T-helper 1 cell treated with Interleukin-12 subunit alpha and Interleukin-12 subunit beta and Interleukin-4 antibody, amounts not matched to agents 30 ng/mL and 1 ng/mL, for 36 hours (primary cell): ENCODE data around the gene DCDC2B. TPM values are rescaled to one million over a fixed set of nuclear protein-coding genes. Genes with fewer than 3 reads are reported as not detected.
"Not testable (repeated sequence)": the region's sequence is repeated elsewhere in the genome, so short reads cannot be mapped to it uniquely, and the experiment has no call there.

Experiments used
- intact Hi-C: fragments of 100-400 bp; cut with micrococcal nuclease; formaldehyde crosslinking; loops from one replicate; pipeline ENCODE4 v1.15.1; 2024
- total RNA-seq: library from RNA; stranded (reverse); gene quantifications from 2 replicates; pipeline ENCODE4 v1.2.3, GENCODE V29; 2022

The DCDC2B gene
- total RNA-seq, result 0.22 TPM in 1 of 2 replicates, not detected in the other

DNA sequence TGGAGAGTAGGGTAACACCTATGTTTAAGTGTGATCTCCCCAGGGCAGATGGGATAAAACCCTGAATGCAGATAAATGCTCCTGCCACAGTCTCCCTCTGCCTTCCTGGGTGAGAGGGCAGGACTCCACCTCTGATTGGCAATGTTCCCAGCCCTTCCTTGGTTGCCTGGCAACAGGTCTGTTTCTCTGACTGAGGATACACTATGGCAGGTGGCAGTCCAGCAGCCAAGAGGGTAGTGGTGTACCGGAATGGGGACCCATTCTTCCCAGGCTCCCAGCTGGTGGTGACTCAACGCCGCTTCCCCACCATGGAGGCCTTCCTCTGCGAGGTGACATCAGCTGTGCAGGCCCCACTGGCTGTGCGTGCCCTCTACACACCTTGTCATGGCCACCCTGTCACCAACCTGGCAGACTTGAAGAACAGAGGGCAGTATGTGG lies at the start of gene DCDC2B:
Gene DCDC2B (plus strand): TSS at position 199 of the 438 bp plus-strand sequence. CDS start 5 bp downstream, at position 204.
- intact Hi-C loops, result no loop called here

GRCh38 chr1:32159189-32159588 lies 49.7 kb upstream of the DCDC2B start:
- intact Hi-C loops, result no loop called here

- intact Hi-C loops, result no loop called here
Measured at GRCh38 chr1:32163405-32163804, 45.5 kb upstream of the DCDC2B start.

DNA sequence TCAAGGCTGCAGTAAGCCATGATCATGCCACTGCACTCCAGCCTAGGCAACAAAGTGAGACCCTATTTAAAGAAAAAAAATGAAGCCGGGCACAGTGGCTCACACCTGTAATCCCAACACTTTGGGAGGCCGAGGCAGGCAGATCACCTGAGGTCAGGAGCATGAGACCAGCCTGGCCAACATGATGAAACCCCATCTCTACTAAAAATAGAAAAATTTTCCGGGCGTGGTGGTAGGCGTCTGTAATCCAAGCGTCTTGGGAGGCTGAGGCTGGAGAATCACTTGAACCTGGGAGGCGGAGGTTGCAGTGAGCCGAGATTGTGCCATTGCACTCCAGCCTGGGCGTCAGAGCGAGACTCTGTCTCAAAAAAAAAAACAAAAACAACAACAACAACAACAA lies 43.3 kb upstream of the DCDC2B start:
- intact Hi-C loops, result not testable (repeated sequence)

- intact Hi-C loops, result loop anchor here (10.0 kb wide), 1 partner anchor 644 kb away; the partner anchor contains the start of genes S100PBP and YARS1
Measured at GRCh38 chr1:32170991-32171390, 37.9 kb upstream of the DCDC2B start.

DNA sequence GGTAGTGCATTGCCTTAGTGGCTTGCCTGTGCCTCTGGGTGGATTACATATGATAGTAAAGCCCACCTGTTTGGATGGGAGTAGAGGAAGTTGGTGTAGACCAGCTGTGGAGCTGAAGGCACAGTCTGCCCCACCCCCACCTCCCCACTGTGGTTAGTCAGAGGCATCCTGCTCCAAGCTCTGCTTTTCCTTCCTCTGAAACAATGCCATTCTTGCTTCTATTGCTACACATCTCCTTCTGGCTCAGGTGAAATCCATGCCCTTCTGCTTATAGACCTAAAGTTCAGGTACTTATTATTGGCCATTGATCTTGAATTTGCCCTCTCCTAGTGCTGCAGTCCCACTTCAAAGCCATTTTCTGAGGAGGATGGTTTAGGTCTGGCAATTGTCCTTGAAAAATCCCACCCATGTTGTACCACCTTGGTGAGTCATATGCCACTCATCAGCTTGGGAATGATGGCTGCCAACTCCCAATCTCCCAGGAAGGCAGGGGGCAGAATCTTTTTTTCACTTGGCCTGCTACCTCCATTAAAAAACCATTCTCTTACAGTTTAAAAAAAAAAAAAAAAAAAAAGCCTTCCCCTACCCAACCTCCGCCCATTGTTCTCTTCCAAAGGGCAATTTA lies 36.2 kb upstream of the DCDC2B start:
- intact Hi-C loops, result loop anchor here (10.0 kb wide), 1 partner anchor 642 kb away; the partner anchor contains the start of genes S100PBP and YARS1

- intact Hi-C loops, result loop anchor here (1.0 to 10.0 kb wide), 8 partner anchors 44 to 636 kb away; partner anchors contain the start of genes BSDC1, EIF3I, KHDRBS1 and KPNA6
Measured at GRCh38 chr1:32178380-32179192, 30.3 kb upstream of the DCDC2B start.

DNA sequence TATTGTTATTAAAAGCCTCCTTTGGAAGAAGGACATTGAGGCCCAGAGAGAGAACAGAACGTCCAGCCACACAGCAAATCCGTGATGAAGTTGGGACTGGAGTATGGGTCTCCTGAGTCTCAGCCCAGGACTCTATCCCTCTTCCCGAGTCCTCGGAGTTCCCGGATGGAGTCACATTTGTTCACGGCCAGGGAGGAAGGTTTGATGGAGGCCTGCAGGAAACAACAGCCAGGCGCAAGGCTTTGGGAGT lies 29.8 kb upstream of the DCDC2B start:
- intact Hi-C loops, result loop anchor here (1.0 to 10.0 kb wide), 8 partner anchors 43 to 636 kb away; partner anchors contain the start of genes BSDC1, EIF3I, KHDRBS1 and KPNA6

GRCh38 chr1:32179443-32180185 lies 29.3 kb upstream of the DCDC2B start, which contains the start of gene TXLNA:
Gene TXLNA (plus strand): TSS chr1:32179675. CDS start chr1:32180346, 671 bp downstream.
- intact Hi-C loops, result loop anchor here (1.0 to 10.0 kb wide), 10 partner anchors 21 to 635 kb away; partner anchors contain the start of genes BSDC1, CCDC28B, EIF3I and KHDRBS1

GRCh38 chr1:32180186-32181060 lies 28.5 kb upstream of the DCDC2B start:
- intact Hi-C loops, result loop anchor here (1.0 kb wide), 2 partner anchors 20 to 70 kb away; partner anchors contain the start of gene CCDC28B

- intact Hi-C loops, result no loop called here
Measured at GRCh38 chr1:32181065-32181464, 27.8 kb upstream of the DCDC2B start.

DNA sequence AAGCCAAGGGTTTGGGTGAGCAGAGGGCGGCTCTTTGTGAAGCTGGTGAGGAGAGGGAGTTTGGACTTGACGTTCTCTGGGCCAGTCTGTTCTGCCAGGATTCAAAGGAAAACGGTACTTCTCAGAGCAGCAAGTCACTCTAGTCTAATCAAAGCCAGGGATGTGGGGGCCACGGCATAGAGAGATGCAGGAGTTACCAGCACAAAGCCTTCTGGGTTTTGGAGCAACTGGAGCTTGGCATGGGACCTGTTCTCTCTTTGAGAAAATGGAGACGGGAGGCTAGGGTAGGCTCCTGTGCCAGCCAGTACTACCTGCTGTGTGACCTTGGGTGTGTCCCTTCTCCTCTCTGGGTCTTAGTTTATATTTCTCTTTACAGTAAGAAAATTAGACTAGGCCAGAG lies 27.3 kb upstream of the DCDC2B start:
- intact Hi-C loops, result no loop called here

- intact Hi-C loops, result no loop called here
Measured at GRCh38 chr1:32182060-32182459, 26.8 kb upstream of the DCDC2B start.

DNA sequence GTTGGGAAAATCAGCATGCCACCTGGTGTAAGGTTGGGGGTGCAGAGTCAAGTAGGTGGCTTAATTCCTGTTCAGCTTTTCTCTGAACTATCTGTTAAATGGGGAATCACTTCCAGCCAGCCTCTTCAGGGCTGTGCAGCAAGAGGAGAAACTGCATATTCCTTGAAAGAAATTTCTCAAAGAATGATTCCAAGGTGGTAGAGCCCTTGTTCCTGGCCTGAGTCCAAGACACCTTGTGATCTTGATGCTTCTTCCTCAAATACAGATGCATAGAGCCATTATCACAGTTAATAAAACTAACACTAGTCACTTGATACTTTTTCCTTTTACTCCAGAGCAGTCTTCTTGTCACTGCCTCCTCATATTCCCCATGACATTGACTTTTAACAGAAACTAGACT lies 24.2 kb upstream of the DCDC2B start:
- intact Hi-C loops, result no loop called here

DNA sequence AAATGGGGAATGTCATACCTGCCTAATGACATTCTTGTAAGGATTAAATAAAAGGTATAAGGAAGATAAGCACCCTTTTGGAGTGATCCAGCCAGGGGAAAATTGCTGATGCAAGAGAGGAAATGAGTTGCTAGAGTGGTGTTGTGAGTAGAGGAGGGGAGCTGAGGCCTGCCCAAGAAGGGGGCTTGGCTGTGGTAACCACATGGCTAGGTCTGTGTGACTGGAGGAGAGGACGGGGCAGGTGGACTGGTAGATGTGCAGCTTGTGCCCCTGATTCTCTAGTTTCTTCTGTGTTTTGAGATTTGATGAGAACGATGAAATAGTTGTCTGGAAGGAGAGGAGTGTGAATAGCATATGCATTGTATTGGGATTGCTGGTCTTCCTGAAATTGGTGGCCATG lies 22.8 kb upstream of the DCDC2B start:
- intact Hi-C loops, result no loop called here

GRCh38 chr1:32186491-32186890 lies 22.4 kb upstream of the DCDC2B start:
- intact Hi-C loops, result no loop called here

- intact Hi-C loops, result no loop called here
Measured at GRCh38 chr1:32187850-32188249, 21.0 kb upstream of the DCDC2B start.

DNA sequence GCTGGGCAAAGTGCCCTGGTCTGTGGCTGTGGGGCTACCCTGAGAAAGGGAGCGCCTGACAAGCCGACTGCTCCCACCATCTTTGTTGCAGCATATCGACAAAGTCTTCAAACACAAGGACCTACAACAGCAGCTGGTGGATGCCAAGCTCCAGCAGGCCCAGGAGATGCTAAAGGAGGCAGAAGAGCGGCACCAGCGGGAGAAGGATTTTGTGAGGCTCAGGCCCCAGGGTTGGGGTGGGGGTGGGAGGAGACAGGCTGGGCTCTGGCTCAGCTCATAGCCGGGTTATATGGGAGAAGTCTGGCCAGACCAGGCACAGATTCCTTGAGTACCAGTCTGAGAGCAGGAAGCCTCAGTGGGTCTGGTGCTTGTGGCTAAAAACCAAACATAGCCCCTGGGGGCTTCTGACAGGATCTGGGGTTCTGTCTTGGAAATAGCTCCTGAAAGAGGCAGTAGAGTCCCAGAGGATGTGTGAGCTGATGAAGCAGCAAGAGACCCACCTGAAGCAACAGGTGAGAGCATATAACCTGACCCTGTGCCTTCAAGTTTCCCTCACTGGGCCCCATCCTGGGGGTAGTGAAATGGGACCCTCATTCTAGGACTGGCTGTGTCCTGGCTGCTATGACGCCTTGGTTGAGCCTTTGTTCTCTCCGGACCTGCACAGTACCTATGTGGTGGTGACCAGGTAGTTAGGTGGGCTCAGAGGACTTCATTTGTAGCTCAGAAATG lies 16.5 kb upstream of the DCDC2B start:
- intact Hi-C loops, result no loop called here

GRCh38 chr1:32194984-32195383 lies 13.9 kb upstream of the DCDC2B start:
- intact Hi-C loops, result no loop called here

- intact Hi-C loops, result no loop called here
Measured at GRCh38 chr1:32195531-32195930, 13.4 kb upstream of the DCDC2B start.
